ENCODE measurements around the gene NUDC. TPM values are rescaled to one million over a fixed set of nuclear protein-coding genes. Genes with fewer than 3 reads are reported as not detected.
"Not testable (repeated sequence)": the region's sequence is repeated elsewhere in the genome, so short reads cannot be mapped to it uniquely, and the experiment has no call there.

NUDC gene
- 18.7 and 34.0 TPM in 2 replicates for polyA plus RNA-seq (2014; cell fraction: cytosol; rRNA removed)
- 21.9 and 28.1 TPM in 2 replicates for polyA plus RNA-seq (2014; cell fraction: nucleus; rRNA removed)

DNA sequence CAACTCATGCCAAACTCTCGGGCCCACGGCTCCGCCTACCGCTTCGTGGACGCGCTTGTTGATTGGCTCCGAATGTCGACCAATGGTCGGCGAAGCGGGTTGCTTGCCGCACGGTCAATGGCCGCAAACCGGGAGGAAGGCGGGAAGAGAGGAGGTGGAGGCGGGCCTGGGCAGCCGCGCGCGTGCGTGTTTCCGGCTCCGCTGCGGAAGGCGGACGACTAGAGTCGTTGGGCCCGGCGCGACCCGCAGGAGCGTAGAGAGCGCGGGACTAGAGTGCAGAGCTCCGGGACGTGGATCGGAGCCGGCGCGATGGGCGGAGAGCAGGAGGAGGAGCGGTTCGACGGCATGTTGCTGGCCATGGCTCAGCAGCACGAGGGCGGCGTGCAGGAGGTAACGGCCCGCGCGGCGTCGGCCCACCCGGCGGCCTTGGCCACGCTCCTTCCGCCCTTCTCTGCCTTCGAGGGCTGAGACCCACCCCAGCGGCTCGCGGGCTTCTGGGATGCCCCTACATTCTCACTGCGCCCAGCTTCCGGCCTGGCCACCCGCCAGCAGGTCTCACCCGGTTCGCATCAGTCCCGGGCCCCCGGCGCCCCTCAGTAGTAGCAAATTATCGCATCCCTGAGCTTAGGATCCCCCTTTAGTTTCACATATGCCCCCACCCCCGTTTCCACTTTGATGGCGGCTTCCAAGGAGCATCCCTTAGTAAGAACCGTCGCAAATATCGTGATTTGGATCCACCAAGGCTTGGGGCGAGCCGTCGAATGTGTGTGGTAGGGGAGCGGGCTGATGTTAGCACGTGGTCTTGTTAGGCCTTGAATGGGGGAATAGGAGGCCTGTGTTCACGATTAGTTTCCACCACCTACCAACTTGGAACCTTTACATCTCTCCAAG lies at the start of gene NUDC:
NUDC (plus strand) TSS at position 204 of the 891 bp plus-strand sequence; CDS start at position 310, 106 bp downstream.
- peak; percentile 94 for DNase-seq (ENCODE audit: low spot score)

DNA sequence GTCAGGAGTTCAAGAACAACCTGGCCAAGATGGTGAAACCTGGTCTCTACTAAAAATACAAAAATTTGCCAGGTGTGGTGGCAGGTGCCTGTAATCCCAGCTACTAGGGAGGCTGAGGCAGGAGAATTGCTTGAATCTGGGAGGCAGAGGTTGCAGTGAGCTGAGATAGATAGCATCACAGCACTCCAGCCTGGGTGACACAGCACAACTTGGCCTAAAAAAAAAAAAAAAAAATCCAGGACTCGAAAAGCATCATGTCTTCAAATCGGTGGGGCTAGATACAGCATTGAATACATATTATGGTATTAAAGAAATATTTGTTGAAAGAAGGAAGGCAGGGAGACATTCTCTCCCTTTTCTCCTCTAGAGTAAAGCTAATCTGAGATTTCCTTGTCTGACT lies 48.4 kb upstream of the NUDC start:
- DNase-seq (ENCODE audit: low spot score), result not testable (repeated sequence)

DNA sequence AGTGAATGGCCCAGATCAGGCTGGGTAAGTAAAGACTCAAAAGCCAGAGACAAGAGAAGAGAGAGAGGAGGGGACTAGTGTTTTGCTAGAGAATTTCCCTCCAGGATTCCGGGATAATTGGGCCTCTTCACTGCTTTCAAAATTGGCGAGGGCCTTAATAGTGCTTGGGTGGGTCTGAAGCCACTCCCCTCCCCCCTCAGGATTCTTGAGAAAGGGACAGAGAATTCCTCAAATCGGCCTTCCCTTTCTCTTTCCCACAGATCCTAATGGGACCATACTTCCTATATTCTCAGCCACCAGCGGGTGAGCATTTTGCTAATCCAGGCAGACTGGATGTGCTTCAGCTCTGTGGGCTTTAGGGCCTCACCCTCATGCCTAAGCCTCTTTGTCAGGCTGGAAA lies 46.6 kb upstream of the NUDC start:
- no peak for DNase-seq (ENCODE audit: low spot score)

DNA sequence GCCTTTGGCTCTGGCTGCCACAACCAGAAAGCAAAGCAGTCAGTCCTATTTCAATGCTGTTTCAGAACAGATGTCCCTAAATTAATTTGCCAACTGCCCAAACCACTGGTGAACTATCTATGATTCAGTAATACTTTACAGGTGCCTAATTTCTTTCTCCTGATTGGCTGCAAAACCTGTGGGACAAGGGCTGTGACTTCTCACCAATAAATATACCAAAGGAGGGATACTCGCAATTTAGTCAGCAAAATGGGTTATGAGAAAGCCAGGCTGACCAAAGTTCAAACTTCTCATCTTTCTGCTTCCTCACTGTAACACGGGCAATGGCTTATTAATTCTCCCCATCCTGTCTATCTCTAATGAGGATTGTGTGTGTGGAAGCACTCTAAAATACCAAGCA lies 44.2 kb upstream of the NUDC start:
- no peak for DNase-seq (ENCODE audit: low spot score)

DNA sequence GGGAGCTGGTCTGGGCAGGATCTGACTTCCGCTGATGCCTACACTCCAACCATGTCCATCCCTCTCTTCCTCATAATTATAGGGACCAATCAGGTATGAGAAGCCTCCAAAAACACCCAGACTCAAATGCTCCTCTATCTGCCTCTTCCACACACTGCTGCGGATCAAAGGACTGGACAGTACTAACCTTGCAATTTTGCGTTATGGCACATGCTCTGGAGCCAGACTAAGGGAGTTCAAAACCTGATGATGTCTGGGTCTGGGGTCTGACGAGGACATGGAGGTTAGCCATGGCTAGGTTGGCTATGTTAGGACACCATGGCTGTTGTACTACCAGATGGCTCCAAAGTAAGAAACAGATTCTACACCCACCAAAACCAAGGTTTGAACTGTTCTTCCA lies 41.8 kb upstream of the NUDC start:
- no peak for DNase-seq (ENCODE audit: low spot score)

DNA sequence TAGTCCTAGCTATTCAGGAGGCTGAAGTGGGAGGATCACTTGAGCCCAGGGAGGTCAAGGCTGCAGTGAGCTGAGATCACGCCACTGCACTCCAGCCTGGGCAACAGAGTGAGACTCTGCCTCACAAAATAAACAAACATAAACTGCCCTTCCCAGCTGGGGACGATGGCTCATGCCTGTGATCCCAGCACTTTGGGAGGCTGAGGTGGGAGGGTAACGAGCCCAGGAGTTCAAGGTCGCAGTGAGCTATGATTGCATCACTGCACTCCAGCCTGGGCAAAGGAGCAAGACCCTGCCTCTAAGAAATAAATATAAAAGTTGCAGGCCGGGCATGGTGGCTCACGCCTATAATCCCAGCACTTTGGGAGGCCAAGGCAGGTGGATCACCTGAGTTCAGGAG lies 39.9 kb upstream of the NUDC start:
- DNase-seq (ENCODE audit: low spot score), result not testable (repeated sequence)

DNA sequence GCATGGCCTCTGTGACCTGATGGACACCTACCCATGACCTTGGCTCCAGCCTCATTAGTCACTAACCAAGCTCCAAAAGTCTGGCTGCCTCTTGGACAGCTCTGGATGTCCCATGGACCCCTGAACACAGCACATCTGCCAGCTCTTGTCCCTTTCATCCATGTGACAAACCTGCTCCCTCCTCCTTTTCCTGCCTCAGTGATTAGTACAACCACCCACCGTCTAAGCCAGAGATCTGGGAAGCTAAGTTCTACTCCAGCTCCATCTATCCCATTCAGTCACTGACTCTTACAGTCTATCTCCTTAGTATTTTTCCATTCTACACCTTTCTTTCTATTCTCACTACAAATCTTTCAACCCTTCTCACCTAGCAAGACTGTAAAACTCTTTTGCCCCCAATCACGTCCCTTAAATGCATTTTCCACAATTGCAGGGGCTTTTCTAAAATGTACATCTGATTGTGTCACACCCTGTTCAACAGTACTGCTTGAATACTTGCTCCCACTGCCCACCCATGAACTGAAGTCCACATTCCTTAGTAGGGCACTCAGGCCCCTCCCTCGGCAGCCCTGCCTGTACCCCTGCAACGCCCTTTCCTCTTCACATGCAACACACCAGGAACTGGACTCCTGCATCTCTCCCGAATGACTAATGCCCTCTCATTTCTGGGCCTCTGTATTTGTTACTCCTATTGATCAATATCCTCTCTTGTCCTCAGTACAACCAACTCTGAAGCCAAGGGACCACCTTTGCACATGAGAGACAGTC lies 38.7 kb upstream of the NUDC start:
- DNase-seq (ENCODE audit: low spot score), result no peak

DNA sequence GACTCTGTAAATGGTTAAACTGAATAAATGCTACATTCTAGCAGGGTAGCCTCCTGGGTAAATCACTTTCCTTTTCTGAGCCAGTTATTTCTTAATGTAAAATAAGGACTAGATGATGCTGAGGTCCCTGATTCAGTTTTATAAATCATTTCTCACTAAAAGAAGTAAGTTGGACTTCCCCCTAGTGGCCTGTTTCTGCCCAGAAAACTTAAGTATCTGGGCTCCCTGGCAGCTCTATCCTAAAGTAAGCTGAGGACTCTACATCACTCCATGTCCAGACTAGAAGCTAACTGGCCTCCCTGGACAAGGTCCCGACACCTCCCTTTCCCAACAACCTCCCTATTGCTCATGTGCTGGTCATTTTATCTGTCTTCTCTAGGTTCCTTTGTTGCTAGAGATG lies 34.4 kb upstream of the NUDC start:
- DNase-seq (ENCODE audit: low spot score), result no peak

DNA sequence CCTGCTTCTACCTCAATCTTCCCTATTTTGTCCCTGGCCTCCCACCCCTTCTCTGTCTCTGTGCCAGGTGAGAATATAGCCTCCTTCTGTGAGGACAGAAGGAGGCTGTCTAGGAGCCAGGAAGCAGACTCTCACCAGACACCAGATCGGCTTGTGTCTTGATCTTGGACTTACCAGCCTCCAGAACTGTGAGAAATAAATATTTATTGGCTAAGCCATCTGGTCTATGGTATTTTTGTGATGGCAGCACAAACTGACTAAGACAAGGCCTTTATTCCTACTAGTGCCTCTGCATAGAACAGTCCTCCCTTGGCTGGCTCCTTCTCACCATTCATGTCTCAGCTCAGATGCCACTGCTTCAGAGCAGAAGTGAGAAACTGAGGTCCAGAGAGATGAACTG lies 33.3 kb upstream of the NUDC start:
- no peak for DNase-seq (ENCODE audit: low spot score)

DNA sequence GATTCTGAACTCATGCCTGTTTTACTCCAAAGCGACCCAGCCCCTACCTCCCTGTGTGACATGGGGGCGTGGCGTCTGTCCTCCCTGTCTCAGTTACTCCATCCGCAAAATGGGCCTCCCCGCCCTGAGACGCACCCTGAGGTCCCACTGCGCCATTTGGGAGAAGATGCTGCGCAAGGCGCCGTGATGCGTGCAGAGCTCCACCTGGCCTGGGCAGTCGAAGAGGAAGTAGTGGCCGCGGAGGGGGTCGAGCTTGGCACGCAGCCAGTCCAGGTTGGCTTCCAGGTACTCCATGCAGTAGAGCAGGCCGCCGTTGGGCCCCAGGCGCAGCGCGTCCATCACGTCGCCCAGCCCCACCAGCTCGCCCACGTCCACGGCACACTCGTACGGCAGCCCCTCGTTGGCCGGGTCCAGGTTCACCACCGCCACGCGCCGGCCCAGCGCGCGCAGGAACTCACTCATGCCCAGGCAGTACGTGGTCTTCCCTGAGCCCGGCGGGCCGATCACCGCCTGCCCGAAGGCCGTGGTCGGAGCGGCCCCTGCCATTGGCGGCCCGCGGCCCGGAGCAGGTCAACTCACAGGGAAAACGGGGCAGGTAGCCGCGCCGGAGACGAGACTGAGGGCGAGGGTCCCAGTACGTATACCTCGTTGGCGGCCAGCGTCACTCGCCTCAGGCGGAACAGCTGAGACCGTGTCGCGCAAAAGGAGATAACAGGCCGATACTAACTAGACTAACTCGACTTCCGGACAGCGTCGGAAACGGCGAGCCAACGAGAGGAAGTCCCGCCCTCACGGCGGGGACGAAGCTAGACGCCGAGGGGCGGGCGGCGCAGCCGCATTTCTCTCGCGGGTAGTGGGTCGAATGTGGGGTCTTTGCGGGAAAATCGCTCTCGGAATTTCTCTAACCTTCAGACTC lies 31.7 kb upstream of the NUDC start, which contains the start of gene GPN2:
GPN2 (minus strand) TSS at position 733 of the 916 bp plus-strand sequence; CDS start at position 546, 187 bp downstream.
- peak; percentile 77 for DNase-seq (ENCODE audit: low spot score)

DNA sequence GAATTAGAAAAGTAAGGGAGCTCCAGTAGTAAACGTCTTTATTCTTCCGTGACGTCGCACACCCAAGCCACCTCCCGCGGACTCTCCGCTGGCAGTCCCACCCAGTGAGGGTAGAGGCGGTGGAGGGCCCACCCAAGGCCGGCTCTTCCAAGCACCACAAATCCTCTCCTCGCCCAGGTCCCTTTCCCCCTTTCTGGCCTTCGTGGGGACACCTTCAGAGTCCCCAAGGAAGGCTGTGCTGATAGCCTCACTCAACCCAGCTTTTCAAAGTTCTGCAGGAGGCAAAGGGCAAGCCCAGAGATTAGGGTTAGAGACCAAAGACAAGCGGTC lies 31.1 kb upstream of the NUDC start:
- DNase-seq (ENCODE audit: low spot score), result no peak

DNA sequence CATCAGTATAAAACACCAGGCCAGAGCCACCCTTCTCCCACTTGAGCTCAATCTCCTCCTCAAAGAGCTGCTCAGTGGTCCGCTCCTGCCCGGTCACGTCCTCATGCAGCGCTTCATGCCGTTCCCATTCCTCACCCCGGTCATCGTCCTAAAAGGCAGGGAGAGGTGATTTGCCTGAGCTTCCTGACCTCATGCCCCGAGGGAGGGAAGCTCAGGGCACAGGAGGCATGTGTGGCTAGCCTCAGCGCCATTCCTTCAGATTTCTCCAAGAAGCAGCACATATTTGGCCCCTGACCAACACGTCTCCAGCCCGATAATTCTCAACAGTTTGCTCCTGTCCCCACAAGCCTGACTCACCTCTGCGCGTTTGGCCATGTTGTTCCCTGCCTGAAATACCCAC lies 27.3 kb upstream of the NUDC start:
- DNase-seq (ENCODE audit: low spot score), result no peak

DNA sequence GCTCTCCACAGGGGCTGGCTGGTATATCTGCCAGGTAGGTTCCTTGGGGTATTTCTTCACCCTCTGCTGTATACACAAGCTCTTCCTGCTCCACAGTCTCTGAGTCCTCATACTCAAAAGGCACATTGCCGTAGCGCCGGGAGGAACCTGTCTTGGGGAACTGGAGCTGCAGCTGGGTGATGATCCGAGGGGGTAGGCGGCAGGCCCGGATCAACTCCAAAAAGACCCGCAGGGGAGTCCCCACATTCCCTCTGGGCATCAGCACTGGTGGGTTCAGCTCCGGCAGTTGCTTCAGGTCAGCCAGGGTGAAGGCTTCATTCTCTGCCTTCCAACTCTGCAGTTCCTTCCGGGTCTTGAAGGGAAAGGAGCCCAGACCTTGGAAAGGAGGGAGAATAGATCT lies 24.2 kb upstream of the NUDC start:
- no peak for DNase-seq (ENCODE audit: low spot score)

DNA sequence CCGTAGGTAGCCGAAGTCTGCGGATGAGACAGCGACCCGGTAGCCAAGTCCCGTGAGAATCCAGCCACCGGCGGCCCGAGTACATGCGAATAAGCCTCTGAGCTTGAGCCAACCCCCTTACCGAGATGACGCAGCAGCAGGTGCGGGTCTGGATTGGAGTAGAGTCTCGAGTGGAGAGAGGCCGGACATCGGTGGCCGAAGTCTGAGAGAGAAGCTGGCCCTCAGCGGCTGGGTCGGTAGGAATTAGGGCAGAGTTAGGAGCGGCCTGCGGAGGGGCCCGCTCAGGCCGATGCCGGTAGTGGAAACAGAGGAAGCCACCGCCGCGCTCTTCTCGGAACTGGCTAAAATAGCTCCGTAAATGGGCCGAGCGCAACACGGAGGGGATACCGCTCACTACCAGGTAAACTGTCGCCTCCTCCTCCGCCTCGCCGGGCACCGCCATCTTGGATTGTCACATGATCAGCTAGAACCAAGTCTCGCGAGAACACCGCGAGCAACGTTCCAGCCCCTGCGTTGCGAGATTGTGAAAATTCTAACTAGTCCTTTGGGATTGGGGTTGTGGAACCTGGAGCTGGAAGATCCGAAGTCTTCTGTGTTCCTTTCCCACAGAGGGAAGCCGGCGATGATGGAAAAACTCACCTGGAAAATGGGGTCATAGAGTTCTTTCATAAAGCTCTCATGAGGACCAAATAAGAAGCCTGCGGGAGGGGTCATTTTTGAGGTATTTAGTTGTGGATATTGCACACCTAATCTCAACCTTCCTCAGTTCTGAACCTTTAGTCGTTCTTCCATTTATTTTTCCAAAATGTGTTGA lies 21.3 kb upstream of the NUDC start, which contains the start of gene GPATCH3:
GPATCH3 (minus strand) TSS at position 467 of the 814 bp plus-strand sequence; CDS start at position 442, 25 bp downstream.
- DNase-seq (ENCODE audit: low spot score), result peak; percentile 91

DNA sequence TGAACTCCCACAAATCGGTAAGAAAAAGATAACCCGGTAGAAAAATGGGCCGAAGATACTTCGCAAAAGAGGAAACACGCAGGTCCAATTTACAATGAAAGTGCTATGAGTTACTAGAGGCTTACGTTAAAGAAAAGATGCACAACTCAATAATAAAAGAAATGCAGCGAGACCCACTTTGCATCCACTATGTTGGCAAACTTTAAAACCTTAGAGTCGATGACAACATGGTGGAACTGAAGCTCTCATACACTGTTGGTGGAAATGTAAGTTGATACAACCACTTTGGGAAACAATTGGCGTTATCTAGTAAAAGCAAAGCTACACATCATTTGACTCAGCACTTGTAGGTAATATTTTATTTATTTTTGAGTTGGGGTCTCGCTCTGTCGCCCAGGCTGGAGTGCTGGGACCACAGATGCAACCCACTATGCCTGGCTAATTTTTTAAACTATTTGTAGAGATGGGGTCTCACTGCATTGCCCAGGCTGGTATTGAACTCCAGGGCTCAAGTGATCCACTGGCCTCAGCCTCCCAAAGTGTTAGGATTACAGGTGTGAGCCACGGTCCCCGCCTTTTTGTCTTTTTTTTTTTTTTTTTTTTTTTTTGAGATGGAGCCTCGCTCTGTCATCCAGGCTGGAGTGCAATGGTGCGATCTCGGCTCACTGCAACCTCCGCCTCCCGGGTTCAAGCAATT lies 20.6 kb upstream of the NUDC start:
- no peak for DNase-seq (ENCODE audit: low spot score)

DNA sequence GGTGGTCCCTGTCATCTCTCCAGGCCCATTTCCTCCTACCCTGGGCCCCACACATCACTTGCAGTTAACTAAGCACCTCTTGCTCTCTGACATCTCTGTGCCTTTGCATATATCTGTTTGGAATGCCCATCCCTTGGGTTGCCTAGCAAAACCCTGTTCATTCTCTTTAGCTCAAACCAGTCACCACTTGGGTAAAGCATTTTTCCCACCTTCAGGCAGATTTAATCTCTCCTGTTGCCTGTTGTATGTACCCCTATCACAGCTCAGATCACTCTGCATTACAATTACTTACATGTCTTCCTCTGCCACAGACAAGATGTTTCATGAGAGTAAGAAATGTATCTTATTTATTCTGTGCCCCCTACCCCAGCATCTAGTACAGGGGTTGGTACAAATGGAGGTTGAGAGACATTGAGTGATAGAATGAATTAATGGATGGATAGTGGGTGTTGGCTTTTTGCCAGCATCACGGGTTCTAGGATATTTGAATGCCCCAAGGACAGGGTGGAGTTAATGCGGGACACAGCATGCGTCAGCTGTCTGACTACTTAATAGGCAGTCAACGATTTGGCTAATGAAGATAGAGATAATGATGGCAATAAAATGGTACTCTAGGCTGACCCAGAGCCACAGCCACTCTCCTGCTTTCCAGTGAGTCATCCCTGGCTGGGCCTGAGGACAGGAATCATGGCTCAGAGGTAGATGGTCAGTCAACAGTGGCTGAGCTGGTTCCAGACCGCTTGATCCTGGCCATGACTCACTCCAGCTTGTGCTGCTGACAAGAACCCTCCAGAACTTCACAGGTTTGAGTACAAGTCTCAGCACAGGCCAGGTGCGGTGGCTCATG lies 14.2 kb upstream of the NUDC start:
- no peak for DNase-seq (ENCODE audit: low spot score)

DNA sequence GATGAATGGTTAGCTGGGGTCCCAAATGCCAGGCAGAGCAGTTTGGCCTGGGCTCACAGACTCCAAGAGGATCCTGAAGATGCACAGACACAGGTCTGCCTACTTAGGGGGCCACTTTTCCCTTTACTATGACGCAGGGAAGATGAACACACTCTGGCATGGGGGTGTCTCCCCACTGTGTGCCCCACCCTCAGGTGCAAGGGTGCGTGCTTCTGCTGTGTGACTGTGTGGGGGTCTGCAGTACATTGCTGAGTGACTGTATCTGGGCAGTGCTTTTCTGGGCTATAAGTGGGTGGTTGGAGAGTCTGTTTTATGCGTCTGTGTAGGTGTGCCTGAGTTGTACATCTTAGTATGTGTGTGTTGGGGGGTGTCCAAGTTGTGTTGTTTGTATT lies 11.6 kb upstream of the NUDC start:
- no peak for DNase-seq (ENCODE audit: low spot score)

DNA sequence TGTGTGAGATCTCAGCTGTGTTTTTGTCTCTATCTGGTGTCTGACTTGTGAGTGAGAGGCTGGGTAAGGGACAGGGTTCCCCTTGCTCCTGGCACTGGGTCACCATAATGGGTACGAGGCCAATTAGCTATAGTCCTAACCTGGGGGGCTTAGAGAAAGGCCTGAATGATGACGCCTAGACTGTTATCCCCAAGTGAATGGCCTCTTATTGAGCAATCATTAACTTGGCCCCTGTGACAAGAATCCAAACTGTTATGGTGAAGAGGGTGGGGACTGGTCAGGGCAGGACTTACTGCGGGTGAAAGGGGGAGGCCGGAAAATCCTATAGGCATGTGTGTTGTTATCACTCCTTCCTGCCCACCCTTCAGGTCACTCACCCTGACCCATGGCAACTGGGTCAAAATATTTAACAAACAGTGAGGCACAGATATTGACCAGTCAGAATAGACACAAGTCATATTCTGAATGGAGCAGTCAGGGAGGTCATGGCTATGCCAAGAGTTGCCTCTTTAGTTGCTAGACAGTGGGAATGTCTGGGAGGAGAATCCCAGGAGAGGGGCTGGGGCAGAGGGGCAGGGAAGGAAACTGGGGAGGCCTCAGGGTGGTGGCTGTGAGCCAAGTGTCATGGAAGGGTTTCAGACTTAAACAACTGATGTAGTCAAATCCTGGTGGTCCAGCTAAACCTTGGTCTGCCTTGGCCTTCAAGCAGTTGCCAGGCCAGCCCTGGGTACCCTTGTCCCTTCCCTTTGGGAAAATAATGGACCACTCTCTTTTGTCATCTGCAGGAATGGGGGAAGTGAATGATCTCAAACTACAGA lies 11.0 kb upstream of the NUDC start:
- no peak for DNase-seq (ENCODE audit: low spot score)
